Measurements from ENCODE around the gene DHX16.

The DHX16 gene

DNA sequence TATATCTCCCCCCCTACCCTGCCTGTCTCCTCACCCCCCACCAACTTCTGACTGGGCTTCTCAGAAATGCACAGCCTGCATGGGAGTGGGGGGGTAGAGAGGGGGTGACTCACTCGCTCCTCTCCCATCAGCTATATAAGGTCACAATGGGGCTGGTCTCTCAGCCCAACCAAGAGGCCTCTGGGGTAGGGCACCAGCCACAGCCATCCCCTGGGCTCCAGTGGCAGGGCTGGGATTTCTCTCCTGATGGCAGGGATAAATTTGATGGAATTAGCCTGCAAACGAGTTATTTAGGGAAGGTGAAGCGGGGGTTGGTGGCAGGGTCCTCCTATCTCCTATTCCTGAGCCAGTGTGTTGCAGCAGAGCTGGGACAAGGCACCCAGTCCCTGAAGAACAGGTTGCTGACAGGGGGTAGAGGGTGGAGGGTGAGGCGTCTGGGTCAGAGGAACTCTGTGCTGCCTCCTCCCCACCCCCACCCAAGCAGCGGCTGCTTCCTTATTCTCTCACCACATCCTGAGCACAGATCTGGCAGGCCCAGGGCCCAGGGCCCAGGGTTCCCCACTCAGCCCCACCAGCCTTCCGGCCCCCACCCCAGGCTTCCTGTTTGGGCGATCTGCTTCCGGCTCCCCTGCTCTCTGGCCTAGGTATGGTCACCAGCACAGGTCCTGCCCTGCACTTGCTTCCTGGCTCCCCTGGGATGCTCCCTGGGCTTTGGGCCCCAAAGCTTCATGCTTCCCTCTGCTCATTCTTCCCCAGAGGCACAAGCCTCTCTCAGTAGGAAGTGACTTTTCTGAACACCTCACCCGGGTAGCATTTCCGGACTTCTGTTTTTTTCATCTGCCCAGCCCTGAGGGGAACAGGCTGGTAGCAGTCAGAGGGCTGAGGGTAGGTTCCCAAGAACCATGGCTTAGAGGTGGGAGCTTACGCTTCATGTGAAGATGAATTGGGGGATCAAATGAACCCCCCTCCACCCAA lies 9.6 kb upstream of the DHX16 start:
- peak overlapping the region; percentile 96 for H3K4me3 ChIP-seq (ENCODE audit: low read depth, low read length)
- TF ChIP-seq, protein P1, sequence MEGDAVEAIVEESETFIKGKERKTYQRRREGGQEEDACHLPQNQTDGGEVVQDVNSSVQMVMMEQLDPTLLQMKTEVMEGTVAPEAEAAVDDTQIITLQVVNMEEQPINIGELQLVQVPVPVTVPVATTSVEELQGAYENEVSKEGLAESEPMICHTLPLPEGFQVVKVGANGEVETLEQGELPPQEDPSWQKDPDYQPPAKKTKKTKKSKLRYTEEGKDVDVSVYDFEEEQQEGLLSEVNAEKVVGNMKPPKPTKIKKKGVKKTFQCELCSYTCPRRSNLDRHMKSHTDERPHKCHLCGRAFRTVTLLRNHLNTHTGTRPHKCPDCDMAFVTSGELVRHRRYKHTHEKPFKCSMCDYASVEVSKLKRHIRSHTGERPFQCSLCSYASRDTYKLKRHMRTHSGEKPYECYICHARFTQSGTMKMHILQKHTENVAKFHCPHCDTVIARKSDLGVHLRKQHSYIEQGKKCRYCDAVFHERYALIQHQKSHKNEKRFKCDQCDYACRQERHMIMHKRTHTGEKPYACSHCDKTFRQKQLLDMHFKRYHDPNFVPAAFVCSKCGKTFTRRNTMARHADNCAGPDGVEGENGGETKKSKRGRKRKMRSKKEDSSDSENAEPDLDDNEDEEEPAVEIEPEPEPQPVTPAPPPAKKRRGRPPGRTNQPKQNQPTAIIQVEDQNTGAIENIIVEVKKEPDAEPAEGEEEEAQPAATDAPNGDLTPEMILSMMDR (IDR thresholded peaks at IDR 0.05; ENCODE audit: insufficient read depth, low read depth, low read length, missing control alignments), result no peak
- peak; percentile 95 for DNase-seq (ENCODE audit: low read depth)

DNA sequence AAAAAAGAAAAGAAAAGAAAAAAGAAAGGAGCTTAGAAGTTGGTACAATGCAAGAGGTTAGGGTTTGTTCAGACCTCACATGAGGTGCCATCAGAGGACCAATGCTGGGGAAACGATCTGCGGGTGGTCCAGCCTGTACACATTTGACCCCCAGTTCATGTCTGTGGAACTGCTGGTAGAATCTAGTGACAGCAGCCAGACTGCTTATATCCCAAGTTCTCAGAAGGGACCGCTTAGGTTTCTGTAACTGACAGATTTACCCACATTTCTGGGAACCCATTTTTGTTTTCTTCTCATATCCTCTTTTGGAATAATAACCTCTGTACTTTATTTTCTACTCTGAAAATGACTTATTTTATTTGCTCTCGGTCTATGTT lies 8.9 kb upstream of the DHX16 start:
- peak; percentile 36 for DNase-seq (ENCODE audit: low read depth)
- TF ChIP-seq, protein P1 (IDR thresholded peaks at IDR 0.05; ENCODE audit: insufficient read depth, low read depth, low read length, missing control alignments), result no peak
- H3K4me3 ChIP-seq (ENCODE audit: low read depth, low read length), result peak overlapping the region; percentile 96

DNA sequence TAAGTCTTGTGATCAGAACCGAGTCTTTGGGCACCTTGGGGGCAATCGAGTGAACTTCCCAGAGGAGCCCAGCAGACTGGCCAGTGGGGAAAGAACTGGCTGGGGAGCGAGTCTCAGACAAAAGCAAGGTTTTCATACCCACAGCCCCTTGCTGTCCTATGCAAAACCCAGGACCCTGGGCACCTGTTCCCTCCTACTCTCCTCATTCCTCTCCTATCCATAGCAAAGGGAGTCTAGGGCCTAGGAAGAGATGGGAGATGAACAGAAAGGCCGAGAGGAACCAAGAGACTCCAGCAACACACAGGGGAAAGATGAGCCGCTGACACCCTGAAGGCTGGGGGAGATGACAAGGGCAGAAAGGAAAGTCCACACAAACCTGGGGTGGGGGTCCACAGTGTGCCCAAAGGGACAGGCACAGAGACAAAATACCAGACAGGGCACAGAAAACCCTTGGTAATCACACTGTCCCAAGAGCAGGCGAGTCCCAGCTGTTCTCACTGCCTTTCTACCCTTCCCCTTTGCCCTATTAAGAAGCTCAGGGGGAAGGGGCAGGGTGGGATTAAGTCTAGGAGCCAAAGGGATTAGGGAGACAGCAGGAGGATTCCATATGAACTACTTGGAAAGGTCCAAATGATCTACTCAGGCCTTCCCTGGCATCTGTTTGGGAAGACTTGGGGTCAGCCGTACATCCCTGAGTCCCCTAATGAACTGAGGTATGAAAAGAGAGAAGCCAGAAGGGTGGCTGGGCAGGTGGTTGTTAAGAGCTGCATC lies 7.1 kb upstream of the DHX16 start:
- TF ChIP-seq, protein P1 (IDR thresholded peaks at IDR 0.05; ENCODE audit: insufficient read depth, low read depth, low read length, missing control alignments), result no peak
- DNase-seq (ENCODE audit: low read depth), result no peak
- H3K4me3 ChIP-seq (ENCODE audit: low read depth, low read length), result peak overlapping the region; percentile 96

DNA sequence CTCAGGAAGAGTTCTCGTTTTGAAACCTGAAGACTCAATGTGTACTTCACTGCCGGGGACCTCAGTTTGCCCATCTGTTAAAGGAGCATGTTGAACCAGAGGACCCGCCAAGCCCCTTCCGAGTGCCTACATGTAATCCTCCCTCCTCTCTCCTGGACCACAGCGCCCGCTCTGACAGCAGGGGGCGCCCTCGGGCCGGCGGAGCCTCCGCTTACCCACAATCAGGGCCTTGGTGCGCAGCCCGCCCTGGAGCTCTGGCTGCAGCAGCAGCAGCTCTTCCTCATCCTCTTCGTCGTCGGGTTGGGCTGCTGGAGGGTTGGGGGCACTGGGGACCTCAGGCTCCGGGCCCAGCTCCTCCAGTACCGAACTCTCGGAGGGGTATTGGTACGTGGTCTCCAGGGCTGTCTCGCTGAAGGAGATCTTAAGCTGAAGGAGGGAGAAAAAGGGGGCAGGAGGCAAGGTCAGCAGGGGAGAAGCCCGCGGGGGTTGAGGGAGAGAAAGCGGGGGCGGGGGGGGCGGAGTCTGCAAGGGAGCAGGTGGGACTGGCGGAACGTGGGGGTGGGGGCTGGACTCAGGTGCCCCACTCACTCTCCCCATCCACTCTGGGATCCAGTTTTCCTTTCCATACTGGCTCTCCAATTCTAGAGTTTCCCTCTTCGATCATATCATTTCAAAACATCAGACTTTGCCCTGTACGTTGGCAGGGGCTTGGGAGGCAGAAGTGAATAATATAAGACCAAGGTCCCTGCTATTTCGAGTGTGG lies 6.3 kb upstream of the DHX16 start:
- DNase-seq (ENCODE audit: low read depth), result peak; percentile 92
- peak overlapping the region; percentile 96 for H3K4me3 ChIP-seq (ENCODE audit: low read depth, low read length)
- TF ChIP-seq, protein P1 (IDR thresholded peaks at IDR 0.05; ENCODE audit: insufficient read depth, low read depth, low read length, missing control alignments), result peak; percentile 96

DNA sequence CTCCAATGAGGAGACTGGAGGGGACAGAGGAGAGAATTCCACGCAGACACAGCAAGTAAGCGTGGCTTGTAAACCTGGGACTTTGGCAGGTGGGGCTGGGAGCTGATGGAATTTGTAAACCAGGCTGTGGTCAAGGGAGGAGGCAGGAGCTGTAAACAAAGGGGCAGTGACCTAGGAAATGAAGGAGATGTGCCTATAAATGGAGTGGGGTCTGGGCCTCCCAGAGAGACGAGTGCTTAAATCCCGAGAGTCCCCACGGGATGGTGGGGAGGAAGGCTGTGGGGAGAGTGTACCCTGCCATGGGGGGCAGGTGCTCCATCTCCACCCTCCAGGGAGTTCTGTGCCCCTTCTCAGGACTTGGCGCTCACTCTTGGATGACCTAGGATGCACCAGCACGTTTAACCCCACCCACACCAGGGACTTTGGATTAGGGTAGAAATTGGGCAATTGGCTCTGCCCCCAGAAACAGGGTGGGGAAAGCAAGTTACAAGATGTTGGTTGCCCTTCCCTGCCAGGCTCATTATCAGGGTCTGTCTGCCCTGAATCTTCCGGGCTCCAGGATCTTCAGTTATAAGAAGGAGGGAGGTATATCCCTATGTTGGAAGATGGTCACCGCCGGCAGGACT lies 4.0 kb upstream of the DHX16 start:
- DNase-seq (ENCODE audit: low read depth), result no peak
- TF ChIP-seq, protein P1 (IDR thresholded peaks at IDR 0.05; ENCODE audit: insufficient read depth, low read depth, low read length, missing control alignments), result no peak
- no peak overlapping the region for H3K4me3 ChIP-seq (ENCODE audit: low read depth, low read length)
